PC-3 (cell line): ENCODE data around the gene FOXP1. TPM values are rescaled to one million over a fixed set of nuclear protein-coding genes. Genes with fewer than 3 reads are reported as not detected.

ENCODE experiments used
- ATAC-seq: fragments of 200-7000 bp; cut with Tn5 transposase; 2 replicates; pipeline ENCODE4 v1.9.1; 2020; ENCODE audit warnings: mild to moderate bottlenecking, moderate library complexity
- BruUV-seq: library from RNA; stranded (reverse); fragments of 400-500 nt; replicated peaks from 2 replicates; lab custom pipeline; 2021; lab: Mats Ljungman, UMichigan
- CTCF ChIA-PET: fragments of 300-600 bp; sonication (Branson Sonifier 250); formaldehyde crosslinking; loops from one replicate; lab custom pipeline; 2022; ENCODE audit warnings: antibody characterized with exemption; lab: Charles Lee
- POLR2A ChIA-PET: fragments of 300-600 bp; sonication (Branson Sonifier 250); formaldehyde crosslinking; loops from one replicate; lab custom pipeline; 2022; ENCODE audit warnings: antibody characterized with exemption; ENCODE audit not compliant: unreplicated experiment; lab: Charles Lee
- DNase-seq: peaks from one replicate; pipeline ENCODE4 v3.0.0-alpha.2; 2015
- H2AFZ ChIP-seq: fragments of 300-600 bp; sonication (generic); 2 replicates; pipeline ENCODE4 v1.6.0; 2016; ENCODE audit warnings: antibody characterized with exemption, low read length
- H3F3A ChIP-seq: fragments of 300-600 bp; sonication (generic); one replicate; pipeline ENCODE4 v1.6.0; 2017; ENCODE audit warnings: antibody characterized with exemption, low read length, control low read depth, mild to moderate bottlenecking; ENCODE audit not compliant: unreplicated experiment
- H3K27ac ChIP-seq: fragments of 300-600 bp; sonication (generic); 2 replicates; pipeline ENCODE4 v1.5.1; 2016; ENCODE audit warnings: mild to moderate bottlenecking, low read length
- H3K27me3 ChIP-seq: fragments of 300-600 bp; sonication (generic); 2 replicates; pipeline ENCODE4 v1.6.1; 2016; ENCODE audit warnings: low read length, mixed read lengths
- H3K36me3 ChIP-seq: fragments of 300-600 bp; sonication (generic); 2 replicates; pipeline ENCODE4 v1.6.1; 2016; ENCODE audit warnings: low read depth, mixed run types, low read length, mixed read lengths
- H3K4me1 ChIP-seq: fragments of 300-600 bp; sonication (generic); 2 replicates; pipeline ENCODE4 v1.5.1; 2016; ENCODE audit warnings: low read length; ENCODE audit not compliant: insufficient read depth
- H3K4me2 ChIP-seq: fragments of 300-600 bp; sonication (generic); 2 replicates; pipeline ENCODE4 v1.6.0; 2016; ENCODE audit warnings: low read length
- H3K4me3 ChIP-seq: fragments of 300-600 bp; sonication (generic); 2 replicates; pipeline ENCODE4 v1.5.1; 2016; ENCODE audit warnings: mild to moderate bottlenecking, low read length, mixed read lengths
- H3K79me2 ChIP-seq: fragments of 300-600 bp; sonication (generic); 2 replicates; pipeline ENCODE4 v1.6.1; 2017; ENCODE audit warnings: low read length, mixed read lengths
- H3K9ac ChIP-seq: fragments of 300-600 bp; sonication (generic); 2 replicates; pipeline ENCODE4 v1.6.0; 2016; ENCODE audit warnings: mild to moderate bottlenecking, low read length
- H3K9me2 ChIP-seq: fragments of 300-600 bp; sonication (generic); replicated peaks from 2 replicates; pipeline ENCODE4 v1.6.1; 2016; ENCODE audit warnings: mixed run types, low read length, mixed read lengths
- H3K9me3 ChIP-seq: fragments of 300-600 bp; sonication (generic); 2 replicates; pipeline ENCODE4 v1.6.1; 2016; ENCODE audit warnings: low read length, mixed read lengths
- H4K20me1 ChIP-seq: fragments of 300-600 bp; sonication (generic); 2 replicates; pipeline ENCODE4 v1.6.1; 2016; ENCODE audit warnings: low read length, mixed read lengths
- EZH2 ChIP-seq: fragments of 300-600 bp; sonication (generic); IDR thresholded peaks from one replicate; pipeline ENCODE4 v1.6.1; 2017; ENCODE audit warnings: antibody characterized with exemption, mild to moderate bottlenecking, low read length; ENCODE audit not compliant: unreplicated experiment
- EZH2phosphoT487 ChIP-seq: fragments of 300-600 bp; sonication (generic); IDR thresholded peaks from 2 replicates; pipeline ENCODE4 v1.6.1; 2018; ENCODE audit warnings: mild to moderate bottlenecking, antibody characterized with exemption, low read length, borderline replicate concordance
- intact Hi-C: fragments of 100-400 bp; cut with micrococcal nuclease; formaldehyde crosslinking; loops from 2 replicates; pipeline ENCODE4 v1.9.0; 2023
- total RNA-seq: library from RNA; depleted of rRNA; stranded (reverse); fragments of >200 nt; gene quantifications from 2 replicates; pipeline ENCODE4 v1.2.3, GENCODE V29; 2014
- TF ChIP-seq, protein P1 (sequence below): fragments of 300-600 bp; sonication (generic); conservative IDR thresholded peaks from 2 replicates; pipeline ENCODE4 v1.5.1; 2017; ENCODE audit warnings: antibody characterized with exemption, low read depth, mild to moderate bottlenecking, low read length

Gene FOXP1
- total RNA-seq, 1 experiment from 2014 or later, result 35.3 TPM

DNA sequence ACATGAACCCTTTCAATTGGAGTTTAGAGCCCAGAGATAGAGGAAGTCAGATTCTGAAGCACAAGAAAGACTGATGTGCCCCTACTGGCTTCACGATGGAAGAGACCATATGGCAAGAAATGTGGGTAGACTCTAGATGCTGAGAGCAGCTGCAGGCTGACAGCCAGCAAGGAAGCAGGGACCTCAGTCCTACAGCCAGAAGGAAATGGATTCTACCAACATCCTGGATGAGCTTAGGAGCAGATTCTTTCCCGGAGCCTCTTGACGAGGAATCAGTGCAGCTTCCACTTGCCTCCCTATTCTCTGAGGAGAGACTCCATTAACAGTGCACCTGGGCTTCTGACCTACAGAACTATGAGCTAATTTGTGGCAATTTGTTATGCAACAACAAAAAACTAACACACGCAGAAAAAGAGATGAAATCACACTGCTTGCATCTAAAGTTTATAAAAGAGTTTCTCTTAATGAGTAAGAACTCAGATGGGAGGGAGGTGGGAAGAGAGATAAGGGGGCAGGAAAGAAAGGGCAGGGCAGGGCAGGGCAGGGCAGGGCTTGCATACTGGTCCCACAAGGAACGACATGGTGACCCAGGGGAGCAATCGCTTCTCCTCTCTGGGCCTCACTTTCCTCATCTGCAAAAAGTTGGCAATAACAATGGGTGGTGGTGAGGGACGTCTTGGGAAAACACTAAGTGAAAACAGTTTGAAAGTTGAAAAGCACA is 440.9 kb downstream of the FOXP1 start:
- POLR2A ChIA-PET, result no interaction called here
- DNase-seq (no peak), ATAC-seq (no peak)
- Histone ChIP-seq H3K4me3 (no peak overlapping the region), H3K27me3 (no peaks in the 10 kb centered on the region), H3K27ac (no peak overlapping the region), H3K9me3 (no peaks in the 10 kb centered on the region), H3K9ac (no peak overlapping the region), H3K36me3 (no peaks in the 10 kb centered on the region), H3K4me2 (no peak overlapping the region), H3K4me1 (no peaks in the 10 kb centered on the region), H3F3A (no peaks in the 10 kb centered on the region), H3K79me2 (no peaks in the 10 kb centered on the region), H3K9me2 (no peaks in the 10 kb centered on the region), H2AFZ (no peak overlapping the region), H4K20me1 (no peaks in the 10 kb centered on the region)
- no TSS peak for BruUV-seq
- intact Hi-C loops, result no loop called here
- no peak for TF ChIP-seq EZH2phosphoT487
- TF ChIP-seq EZH2, result no peak
- TF ChIP-seq, protein P1, sequence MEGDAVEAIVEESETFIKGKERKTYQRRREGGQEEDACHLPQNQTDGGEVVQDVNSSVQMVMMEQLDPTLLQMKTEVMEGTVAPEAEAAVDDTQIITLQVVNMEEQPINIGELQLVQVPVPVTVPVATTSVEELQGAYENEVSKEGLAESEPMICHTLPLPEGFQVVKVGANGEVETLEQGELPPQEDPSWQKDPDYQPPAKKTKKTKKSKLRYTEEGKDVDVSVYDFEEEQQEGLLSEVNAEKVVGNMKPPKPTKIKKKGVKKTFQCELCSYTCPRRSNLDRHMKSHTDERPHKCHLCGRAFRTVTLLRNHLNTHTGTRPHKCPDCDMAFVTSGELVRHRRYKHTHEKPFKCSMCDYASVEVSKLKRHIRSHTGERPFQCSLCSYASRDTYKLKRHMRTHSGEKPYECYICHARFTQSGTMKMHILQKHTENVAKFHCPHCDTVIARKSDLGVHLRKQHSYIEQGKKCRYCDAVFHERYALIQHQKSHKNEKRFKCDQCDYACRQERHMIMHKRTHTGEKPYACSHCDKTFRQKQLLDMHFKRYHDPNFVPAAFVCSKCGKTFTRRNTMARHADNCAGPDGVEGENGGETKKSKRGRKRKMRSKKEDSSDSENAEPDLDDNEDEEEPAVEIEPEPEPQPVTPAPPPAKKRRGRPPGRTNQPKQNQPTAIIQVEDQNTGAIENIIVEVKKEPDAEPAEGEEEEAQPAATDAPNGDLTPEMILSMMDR, result no peak
- CTCF ChIA-PET, result no interaction called here

DNA sequence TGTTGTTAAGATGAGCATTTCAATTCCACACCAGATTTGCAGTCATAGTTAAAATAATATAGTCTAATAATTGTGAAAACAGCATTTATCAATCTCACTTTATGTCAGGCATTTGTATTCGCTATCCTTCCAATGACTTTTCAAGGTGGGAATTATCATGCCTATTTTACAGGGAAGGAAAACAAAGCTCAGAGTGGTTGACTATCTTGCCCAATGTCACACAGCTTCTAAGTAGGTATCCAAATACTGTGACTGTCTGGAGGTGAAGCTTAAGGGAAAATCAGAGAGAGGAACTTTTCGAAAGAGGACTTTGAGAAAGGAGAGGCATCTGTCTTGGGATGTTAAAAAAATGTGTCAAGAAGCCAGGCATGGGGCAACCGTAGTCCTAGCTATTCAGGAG is 443.1 kb downstream of the FOXP1 start:
- no peaks in the 10 kb centered on the region for H3K4me1 ChIP-seq
- H3K4me3 ChIP-seq, result no peak overlapping the region
- no peaks in the 10 kb centered on the region for H4K20me1 ChIP-seq
- H2AFZ ChIP-seq, result no peak overlapping the region
- CTCF ChIA-PET, result no interaction called here
- no peak for DNase-seq
- intact Hi-C loops, result no loop called here
- H3K27ac ChIP-seq, result no peak overlapping the region
- POLR2A ChIA-PET, result no interaction called here
- no peaks in the 10 kb centered on the region for H3K27me3 ChIP-seq
- no peak overlapping the region for H3K9ac ChIP-seq
- H3K9me2 ChIP-seq, result no peaks in the 10 kb centered on the region
- TF ChIP-seq EZH2, result no peak
- no peak for TF ChIP-seq EZH2phosphoT487
- TF ChIP-seq, protein P1, result no peak
- no TSS peak for BruUV-seq
- H3F3A ChIP-seq, result no peaks in the 10 kb centered on the region
- H3K79me2 ChIP-seq, result no peaks in the 10 kb centered on the region
- no peak for ATAC-seq
- H3K4me2 ChIP-seq, result no peak overlapping the region
- no peaks in the 10 kb centered on the region for H3K36me3 ChIP-seq
- no peaks in the 10 kb centered on the region for H3K9me3 ChIP-seq

DNA sequence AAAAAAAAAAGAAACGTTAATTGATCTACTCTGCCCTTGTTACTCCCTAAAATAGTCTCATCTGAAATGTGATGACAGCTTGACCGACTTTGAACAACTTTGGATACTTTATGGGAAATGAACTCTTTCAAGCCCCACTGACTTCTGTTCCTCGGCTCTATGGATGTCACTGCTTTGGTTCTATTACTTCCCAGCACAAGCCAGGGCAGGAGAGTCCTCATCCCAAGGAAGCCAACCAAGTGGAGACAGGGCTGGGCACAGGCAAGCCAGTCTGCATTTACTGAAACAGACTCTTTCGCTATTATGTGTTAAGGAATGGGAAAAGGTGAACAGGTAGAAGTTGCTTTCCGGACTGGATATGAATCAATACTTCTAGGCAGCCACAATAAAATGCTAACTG is 444.0 kb downstream of the FOXP1 start:
- H4K20me1 ChIP-seq, result no peaks in the 10 kb centered on the region
- no peak overlapping the region for H3K4me2 ChIP-seq
- CTCF ChIA-PET, result no interaction called here
- no peak for DNase-seq
- no peaks in the 10 kb centered on the region for H3F3A ChIP-seq
- no peaks in the 10 kb centered on the region for H3K9me2 ChIP-seq
- H3K4me1 ChIP-seq, result no peaks in the 10 kb centered on the region
- no peaks in the 10 kb centered on the region for H3K9me3 ChIP-seq
- POLR2A ChIA-PET, result no interaction called here
- intact Hi-C loops, result no loop called here
- no peak overlapping the region for H3K9ac ChIP-seq
- H3K36me3 ChIP-seq, result no peaks in the 10 kb centered on the region
- BruUV-seq, result no TSS peak
- no peak overlapping the region for H2AFZ ChIP-seq
- ATAC-seq, result no peak
- TF ChIP-seq, protein P1, result no peak
- no peak for TF ChIP-seq EZH2phosphoT487
- TF ChIP-seq EZH2, result no peak
- H3K27me3 ChIP-seq, result no peaks in the 10 kb centered on the region
- no peak overlapping the region for H3K27ac ChIP-seq
- H3K79me2 ChIP-seq, result no peaks in the 10 kb centered on the region
- H3K4me3 ChIP-seq, result no peak overlapping the region
